Activated CD4-positive, alpha-beta T cell treated with anti-CD3 and anti-CD28 coated beads, Interleukin-10, Interleukin-2, amounts not matched to agents 100 ng/mL and 50 ng/mL, durations not matched to agents 16 hours and 8 hours (primary cell): ENCODE results near the gene ADAMTS17.

Experiments used
- DNase-seq: peaks from one replicate; pipeline ENCODE4 v3.0.0-alpha.2; 2020

Gene ADAMTS17

DNA sequence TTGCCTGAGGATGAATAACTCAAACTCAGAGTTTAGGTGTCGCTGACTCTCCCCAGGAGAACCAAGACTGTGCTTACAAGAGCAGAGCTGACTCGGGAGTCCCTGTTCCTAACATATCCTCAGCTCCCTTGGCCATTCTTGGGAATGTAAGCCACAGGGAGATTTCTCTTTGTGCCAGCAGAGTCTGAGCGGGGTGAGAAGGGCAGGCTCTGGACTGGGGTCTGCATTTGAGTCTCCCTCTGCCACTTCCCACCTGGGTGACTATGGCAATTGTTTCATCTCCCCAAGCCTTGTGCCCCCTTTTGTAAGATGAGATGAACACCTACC, 126.0 kb downstream of the ADAMTS17 start:
- no peak for DNase-seq

DNA sequence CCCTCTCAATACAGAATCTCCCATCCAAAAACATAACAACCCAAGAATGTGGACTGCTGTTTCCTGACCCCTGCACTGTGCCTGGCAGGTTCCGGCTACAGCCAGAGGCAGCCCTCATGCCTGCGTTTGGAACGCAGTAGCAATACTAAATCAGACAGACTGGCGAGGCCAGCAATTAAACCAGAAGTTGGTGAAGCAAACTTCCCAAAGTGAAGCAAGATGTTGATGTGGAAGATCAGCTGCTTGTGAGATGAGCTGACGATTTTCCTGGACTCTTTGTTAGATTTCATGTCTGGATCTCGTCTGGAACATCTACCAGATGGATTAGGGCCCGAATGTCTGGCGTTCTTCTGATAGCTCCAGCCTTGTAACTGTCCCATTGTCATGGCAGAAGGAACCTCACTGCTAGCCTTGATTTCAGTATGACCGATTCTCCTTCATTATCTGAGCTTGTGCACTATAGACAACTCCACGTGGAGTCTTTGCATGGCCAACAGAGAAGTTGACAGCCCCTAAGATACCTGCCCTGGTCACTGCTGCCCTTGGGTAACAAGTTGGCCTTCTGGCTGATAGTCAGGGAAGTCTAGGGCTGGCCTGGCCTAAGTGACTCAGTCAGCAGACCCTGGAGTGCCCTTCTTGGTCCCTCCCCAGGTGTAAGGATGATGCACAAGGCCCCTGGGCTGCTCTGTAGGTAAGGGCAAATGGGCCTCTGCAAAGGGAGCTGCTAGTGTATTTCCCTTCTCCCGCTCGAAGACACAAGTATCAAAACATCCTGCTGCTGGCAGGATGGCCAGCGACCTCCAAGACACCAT, 126.5 kb downstream of the ADAMTS17 start:
- no peak for DNase-seq

DNA sequence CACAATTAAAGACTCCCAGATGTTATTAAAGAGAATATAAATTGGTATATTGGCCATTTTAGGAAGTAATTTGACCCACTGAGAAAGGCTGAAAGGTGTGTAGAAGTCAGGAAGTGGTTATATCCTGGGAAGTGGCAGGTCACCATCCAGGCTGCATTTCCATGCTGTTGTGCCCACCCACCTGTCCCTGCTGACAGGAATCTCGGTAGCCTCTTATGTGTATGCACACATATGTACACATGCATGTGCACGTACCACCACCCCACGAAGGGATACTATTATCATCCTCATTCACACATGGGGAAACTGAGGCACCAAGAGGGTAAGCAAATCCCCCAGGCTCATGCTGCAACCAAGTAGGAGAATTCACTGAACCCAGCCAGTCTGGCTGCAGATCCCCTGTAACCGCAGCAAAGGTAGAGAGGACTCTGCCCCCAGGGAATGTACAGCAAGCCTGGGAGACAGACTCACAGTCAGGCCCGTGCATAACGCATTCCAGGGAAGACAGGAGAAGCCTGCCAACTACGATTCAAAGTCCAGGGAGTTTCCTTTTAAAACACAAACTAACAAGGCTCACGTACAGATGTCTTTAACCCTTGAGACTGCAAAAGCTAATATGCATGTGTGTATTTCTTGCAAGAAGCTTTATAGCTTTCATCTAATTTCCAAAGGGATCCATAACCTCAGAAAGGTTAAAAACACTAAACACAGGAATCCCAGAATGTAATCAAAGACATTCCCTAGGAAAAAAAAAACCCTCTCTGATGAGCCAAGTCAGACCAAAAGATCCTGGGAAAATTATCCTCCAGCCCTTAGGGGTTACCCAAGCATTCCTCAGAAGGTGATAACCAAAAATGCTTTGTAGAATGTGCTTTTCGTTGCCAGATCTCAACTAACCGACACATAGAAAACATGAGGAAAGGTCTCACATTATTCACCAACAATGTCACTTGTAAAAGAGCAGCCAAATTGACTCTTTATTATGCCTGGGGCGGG, 129.6 kb downstream of the ADAMTS17 start:
- no peak for DNase-seq

DNA sequence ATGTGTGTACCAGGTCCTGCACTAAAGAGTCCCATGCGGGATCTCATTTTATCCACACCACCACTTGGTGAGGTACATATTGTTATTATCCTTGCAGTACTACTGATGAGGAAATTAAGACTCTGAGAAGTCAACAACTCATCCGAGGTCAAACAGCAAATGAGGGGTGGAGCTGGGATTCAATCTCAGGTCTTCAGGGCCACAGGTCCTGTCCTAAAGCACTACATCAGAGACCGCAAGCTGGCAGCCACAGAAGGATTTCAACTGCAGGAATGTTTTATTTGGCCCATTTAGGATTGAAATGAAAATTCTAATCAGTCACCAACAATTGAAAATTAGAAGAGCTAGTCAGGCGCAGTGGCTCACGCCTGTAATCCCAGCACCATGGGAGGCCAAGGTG, 131.4 kb downstream of the ADAMTS17 start:
- no peak for DNase-seq

DNA sequence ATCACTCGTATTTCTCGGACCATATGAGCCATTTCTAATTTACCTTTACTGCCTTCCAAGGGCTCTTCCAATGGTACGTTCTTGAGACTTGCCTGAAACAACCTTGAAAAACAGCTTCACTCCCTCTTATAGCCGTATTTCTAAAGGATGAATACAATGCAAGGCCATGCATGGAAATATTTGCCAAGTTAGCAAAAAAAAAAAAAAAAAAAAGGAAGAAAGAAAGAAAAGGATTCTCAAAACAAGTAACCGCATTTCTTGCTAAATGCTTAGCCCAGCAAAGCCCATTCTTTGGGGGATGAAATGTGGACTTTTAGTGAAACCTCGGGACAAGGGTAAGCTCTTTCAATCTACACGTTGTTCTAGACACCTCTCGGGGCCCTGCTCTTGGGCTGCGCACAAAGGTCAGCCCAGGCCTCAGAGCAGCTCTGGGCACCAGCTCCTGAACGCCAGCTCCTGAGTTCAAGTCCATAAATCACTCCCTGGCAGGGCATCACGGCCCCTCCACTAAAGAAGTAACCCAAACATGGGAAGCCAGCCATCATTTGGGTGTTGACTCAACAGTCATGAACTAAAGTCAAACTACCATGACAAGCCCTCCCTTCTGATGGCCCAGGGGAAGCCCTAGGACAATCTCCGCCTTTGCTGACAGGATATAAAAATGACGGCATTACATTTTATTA, 132.7 kb downstream of the ADAMTS17 start:
- DNase-seq, result no peak

DNA sequence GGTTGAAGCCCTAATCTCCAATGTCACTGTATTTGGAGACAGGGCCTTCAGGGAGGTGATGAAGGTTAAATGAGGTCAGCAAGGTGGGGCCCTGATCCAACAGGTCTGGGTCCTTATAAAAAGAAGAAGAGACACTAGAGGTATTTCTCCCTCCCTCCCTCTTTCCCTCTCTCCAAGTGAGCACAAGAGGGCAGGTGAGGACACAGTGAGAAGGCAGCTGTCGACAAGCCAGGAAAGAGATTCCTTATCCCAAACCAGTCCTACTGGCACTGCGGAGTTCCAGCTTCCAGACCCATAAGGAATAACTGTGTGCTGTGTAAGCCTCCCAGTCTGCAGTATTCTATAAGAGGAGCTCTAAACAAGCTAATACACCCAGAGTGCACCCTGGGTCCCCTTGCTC, 134.7 kb downstream of the ADAMTS17 start:
- no peak for DNase-seq

DNA sequence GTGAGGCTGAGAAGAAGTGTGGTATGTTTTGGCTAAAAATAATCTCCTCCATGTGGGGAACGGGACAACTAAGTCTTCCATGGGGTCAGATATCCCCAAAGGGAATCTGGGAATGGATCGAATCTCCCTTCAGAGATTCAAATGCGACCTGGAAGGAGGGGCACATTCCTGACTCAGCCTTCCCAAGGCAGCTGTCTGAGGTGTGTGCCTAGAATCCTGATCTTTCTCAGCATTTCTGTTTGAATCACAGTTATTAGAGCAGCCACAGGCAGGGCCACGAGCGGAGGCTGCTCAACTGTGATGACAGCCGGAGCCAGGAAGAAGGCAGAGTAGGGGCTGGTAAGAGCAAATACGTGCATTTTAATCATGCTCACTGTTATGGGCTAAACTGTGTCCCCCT, 135.1 kb downstream of the ADAMTS17 start:
- no peak for DNase-seq

DNA sequence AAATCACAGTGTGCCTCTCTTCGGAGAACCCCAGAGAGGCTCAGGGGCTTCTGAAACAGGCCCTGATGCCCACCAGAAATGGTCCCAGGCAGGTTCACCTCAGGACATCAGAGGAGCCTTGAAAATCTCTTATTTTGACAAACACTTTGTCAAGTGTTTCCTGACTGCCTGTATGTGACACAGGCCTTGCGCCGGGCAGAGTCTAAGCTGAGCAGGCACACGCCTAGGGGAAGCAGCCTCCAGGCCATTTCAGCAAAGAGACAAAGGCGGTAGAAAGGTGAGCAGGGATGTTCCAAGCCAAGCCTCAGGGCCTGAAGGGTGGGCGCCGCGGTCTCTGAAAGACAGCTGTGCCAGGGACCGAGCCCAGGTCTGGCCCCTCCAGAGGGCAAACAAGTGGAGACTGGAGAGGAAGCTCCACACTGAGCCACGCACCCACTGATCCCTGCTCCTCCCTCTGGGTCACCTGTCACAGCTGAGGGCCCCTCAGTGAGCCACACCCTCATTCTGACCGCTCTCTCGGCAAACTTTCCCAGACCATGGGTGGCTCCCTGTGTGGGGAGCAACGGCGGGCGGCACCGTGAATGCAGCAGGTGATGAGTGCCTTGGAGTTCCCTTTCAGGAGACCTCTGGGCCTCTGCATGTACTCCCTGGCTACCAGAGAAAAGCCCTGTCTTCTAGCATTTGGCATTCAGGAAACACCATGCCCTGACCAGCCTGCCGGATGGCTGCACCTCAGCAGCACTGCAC, 136.1 kb downstream of the ADAMTS17 start:
- DNase-seq, result no peak

DNA sequence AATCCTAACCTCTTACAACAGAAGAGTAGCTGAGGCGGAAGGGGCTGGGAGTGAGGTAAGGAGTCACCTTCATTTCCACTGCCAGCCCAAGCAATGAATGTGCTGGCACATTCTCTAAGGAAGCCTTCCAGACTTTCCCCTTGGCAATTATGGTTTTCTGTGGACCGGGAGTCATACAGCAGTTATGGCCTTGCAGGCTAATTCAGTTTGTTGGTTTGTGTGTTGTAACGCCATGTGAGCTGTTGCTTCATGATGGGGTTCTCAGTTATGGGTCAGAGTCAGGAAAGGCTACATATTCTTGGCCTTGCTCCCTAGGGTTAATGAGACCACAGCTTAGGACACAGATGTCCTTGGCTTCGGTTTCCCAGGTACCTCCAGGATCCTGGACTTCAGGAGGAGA, 137.0 kb downstream of the ADAMTS17 start:
- DNase-seq, result no peak

DNA sequence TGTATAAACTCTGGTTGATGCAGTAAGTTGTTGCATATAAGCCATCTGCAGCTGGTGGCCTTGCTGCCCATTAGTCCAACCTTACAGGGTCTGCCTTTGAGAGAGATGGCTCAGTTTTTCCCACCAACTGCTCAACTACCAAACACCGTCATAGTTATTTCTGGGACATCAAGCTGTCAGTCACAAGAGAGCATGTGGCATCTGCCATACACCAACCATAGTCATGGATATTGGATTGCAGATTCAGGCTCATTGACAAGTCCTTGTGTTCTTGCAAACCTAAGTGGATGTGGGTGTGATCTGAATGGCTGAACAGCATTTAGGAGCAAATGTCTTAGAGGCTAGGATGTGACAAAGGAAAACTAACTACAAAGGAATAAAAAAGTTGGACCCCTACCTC, 137.6 kb downstream of the ADAMTS17 start:
- DNase-seq, result no peak

DNA sequence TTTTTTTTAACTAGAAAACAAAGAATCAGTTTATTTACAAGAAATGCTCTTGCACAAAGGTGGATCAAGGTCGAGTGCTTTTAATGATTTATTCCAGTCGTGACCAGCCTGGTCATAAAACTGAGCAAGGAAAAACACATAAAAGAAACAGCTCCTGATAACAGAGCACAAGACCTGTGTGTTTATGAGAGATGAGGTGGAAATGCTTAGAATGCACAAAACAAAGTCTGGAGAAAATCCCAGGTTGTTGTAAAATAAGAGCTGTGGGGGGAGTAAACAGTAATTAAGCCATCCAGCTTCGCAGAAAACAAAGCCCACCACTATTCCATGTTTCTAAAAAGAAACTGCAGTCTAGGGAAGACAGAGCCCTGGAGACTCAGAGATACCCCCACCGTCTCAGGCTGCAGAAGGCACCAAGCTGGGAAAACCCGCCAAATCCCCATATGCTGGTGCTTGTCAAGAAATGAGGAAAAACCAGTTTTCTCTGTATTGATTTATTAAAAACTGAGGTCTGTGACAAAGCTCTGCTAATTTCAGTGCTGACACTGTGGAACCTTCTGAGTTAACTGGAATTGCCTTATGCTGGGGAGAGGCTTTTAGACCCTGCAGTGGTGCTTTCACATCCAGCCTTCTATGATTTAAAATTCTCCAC, 139.3 kb downstream of the ADAMTS17 start:
- no peak for DNase-seq

DNA sequence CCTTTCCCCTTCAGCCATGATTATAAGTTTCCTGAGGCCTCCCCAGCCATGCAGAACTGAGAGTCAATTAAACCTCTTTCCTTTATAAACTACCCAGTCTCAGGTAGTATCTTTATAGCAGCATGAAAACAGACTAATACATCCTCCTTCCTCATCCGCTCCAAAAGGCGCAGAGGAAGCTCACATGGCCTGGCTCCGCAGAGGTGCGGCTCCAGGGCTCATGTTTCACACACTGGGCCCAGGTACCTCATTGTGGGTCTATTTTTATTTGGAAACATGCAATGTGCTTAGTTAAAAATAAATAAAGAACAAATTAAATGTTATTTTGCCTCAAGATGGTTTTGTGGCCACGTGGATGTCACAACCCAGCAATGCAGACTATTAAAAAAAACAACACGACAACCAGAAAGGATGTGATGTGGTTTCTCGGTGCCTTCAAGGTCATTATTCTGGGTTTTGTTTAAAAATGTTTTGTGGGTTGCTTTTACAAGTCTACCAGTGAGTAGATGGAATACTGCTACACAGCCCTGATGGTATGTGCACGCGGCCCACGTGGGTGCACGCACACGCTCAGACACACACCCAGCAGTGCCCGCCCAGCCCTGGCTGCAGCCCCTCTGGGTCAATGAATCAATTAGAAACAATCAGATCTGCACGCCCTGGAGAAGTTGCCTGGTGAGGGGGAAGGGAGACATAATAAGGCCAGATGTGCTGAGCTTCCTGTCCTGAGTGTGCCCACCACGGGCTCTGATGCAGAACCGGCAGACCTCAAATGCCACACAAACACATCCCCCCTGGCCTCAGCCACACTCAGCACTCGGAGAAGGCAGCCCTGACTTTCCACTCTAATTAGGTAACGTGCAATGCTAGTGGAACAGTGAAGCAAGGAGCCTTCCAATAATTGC, 140.1 kb downstream of the ADAMTS17 start:
- peak; percentile 15 for DNase-seq

DNA sequence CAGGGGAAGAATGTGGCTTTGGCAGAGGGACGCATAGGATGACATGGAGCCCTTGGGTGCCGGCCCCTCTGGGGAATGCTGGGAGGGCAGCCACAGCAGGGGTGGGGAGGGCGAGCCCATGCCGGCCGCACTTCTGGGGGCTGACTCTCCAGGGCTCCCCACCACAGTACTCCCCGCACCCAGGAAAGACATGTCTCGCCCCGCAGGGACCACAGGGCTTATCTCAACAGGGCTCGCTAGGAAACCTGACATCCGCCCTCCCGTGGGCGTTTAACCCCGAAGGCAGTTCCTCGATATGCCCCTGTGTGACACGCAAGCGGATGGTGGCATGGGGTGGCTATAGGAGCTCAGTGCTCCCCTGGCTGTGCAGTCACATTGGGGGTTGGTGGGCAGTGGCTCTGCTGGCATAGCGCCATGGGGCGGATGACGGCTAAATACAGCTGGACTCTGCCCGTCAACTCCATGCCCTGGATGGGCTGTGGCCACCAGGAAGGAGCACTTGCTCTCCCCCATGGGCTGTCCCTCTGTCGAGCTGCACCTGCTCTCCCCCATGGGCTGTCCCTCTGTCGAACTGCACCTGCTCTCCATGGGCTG, 141.4 kb downstream of the ADAMTS17 start:
- no peak for DNase-seq

DNA sequence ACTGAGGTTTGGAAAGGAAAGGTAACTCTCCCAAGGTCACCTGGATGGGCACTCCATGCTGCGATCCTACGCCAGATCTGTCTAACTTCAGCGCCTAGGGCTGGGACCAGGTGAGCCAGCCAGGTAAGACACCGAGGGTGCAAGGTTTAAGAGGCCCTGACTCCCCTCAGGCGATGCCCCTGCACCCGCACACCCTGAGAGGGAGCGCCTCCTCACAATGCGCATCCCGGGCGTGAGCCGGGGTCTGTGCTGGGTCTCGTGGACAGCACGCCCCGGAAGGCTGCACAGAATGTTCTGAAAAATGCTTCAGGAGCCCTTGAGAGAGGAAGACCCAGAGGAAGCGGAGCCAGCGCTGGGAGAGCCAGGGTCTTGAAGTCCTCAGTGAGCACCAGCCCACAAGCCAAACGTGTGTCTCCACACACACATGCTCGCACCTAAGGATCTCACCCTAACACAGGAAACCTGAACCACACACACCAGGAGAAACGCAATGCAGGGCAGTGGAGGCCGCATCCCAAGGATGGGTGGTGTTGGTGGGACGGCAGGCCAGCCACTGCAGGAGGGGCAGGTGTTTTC, 142.0 kb downstream of the ADAMTS17 start:
- DNase-seq, result no peak

DNA sequence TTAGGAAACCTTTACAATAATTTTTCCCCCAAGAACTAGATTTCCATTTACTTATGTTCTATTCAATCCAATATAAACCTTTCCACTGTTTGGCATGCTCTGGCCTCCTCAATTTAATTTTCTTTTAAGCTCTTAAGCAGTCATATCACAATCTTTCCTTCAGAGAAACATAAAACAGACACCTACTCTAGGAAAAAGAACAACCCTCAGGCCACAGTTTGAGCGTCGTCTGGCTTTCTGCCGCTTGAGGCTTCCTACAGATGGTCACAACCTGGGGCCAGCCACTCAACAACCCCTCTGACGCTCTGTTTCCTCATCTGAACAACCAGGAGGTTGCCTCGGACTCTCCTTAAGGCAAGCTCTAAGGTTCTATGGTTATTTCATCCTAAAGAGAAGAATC, 143.3 kb downstream of the ADAMTS17 start:
- no peak for DNase-seq

DNA sequence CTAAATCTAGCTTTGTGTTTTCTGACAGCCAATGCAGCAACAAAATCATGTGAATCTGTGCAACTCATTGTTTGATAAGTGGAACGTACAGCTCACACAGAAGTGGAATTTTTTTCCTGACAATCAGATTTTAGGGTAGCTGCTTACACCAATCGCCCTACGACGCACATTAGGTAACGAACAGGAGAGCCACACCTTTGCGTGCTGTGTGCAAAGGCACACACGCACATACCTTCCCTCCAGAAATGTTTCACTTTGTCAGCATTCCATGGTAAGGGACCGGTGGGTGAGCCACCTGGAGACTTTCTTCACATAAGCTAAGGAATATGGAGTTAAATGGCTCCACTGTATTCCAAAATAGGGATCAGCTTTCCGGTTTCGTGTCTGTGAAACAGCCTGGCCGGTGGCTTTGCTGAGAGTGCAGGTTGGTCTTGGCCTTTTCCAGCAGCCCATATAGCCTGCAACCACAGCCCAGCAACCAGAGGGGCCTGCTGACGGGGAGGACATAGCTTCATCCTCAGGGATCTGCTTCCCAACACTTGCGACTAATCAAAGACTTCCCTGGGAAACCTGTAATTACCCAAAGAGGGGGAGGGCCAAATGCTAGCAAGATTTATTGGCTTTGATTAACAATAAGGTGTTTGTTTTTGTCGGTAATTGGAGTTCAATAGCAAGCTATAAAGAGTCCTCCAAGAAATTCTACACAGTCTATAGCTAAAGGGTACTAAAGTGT, 145.3 kb downstream of the ADAMTS17 start:
- no peak for DNase-seq

DNA sequence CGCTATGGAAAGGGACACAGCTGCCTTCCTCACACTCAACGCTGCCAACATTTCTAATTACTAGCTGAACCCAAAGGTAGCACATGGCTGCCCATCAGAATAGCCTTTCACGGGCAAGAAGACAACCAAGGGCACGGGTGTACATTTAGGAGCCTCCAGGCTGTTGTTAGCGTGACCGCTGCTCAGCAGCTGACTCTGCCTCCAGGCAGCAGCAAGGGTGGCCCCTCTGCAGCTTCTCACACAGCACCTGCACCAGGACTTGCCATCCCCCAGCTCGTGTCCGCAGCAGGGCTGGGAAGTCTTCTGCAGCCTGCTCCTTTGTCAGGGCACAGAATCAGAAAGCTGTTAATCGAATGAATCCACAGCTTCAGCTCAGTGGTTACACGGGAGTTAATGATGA, 146.8 kb downstream of the ADAMTS17 start:
- DNase-seq, result no peak

DNA sequence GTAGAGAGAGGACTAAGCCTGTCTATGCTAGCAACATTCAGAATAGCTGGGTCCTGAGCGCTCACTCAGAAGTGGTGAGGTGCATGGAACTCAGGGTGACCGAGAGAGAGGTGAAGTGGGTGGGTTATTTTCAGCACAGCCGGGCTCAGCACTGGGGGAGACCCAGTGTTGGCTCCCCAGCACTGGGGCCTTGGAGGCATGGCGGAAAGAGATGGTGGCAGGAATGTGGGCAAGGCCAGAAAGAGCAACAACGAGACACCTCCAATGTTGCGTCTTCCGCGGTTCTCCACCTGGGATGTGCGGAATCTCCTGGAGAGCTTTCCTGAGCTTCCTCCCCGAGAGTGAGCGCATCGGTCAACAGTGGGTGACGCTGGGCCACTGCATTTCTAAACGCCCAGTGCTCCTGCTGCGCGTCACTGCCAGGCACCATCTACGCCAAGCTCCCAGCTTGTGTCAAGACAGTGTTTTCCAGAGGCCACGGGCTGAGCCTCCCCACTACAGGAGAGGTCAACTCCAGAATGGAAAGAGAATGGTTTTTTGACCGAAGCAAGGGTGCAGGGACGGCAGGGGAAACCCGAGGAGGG, 148.4 kb downstream of the ADAMTS17 start:
- no peak for DNase-seq
